Measurements from ENCODE around the gene JUN. TPM values are rescaled to one million over a fixed set of nuclear protein-coding genes. Genes with fewer than 3 reads are reported as not detected.
A peak's percentile ranks its signal among the peaks of the same experiment; 100 is the strongest.

JUN gene
- polyA plus RNA-seq, 1 of the 3 experiments (the other 2 are of a cell fraction): 66.5 TPM

DNA sequence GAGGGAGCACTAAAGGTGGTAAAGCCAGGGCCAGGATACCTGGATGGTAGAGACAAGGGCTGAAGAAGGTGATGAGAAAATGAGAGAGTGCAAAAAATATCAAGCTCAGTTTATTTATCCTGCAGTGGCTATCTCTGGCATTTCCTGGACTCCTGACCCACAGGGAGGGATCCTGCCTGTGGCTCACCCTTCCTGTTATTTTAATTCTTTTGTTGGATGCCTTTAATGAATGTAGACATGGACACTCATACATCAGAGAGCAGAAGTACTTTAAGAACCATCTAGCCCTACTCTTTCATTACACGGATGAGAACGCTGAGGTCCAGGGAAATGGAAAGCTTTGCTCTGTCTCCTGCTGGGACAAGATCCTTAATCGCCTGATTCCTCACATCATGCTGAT, 20.6 kb downstream of the JUN start (continued):
- TF ChIP-seq, protein P1, sequence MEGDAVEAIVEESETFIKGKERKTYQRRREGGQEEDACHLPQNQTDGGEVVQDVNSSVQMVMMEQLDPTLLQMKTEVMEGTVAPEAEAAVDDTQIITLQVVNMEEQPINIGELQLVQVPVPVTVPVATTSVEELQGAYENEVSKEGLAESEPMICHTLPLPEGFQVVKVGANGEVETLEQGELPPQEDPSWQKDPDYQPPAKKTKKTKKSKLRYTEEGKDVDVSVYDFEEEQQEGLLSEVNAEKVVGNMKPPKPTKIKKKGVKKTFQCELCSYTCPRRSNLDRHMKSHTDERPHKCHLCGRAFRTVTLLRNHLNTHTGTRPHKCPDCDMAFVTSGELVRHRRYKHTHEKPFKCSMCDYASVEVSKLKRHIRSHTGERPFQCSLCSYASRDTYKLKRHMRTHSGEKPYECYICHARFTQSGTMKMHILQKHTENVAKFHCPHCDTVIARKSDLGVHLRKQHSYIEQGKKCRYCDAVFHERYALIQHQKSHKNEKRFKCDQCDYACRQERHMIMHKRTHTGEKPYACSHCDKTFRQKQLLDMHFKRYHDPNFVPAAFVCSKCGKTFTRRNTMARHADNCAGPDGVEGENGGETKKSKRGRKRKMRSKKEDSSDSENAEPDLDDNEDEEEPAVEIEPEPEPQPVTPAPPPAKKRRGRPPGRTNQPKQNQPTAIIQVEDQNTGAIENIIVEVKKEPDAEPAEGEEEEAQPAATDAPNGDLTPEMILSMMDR (IDR thresholded peaks at IDR 0.05): no peak
- TF ChIP-seq NRF1 (IDR thresholded peaks at IDR 0.05; ENCODE audit: low read depth, low read length) (no peak), FOSL2 (IDR thresholded peaks at IDR 0.05; ENCODE audit: borderline replicate concordance, low read depth) (peak; percentile 60; the same call in 1 of the 2 replicates), ELF1 (IDR thresholded peaks at IDR 0.05) (no peak), RAD21 (IDR thresholded peaks at IDR 0.05; ENCODE audit: low read length) (no peak), FOXJ3 (CRISPR knock-in tag; IDR thresholded peaks at IDR 0.05) (no peak), EP300 (IDR thresholded peaks at IDR 0.05; ENCODE audit: borderline replicate concordance in 1 of 2, low read depth in 1 of 2, low read length in 1 of 2) (peak in 1 of 2 experiments; percentile 69; a peak in 1 of 4 replicates), YY1 (IDR thresholded peaks at IDR 0.05; ENCODE audit: low read depth) (no peak), RXRA (IDR thresholded peaks at IDR 0.05; ENCODE audit: borderline replicate concordance, low read depth) (peak; percentile 65; the same call in 1 of the 2 replicates), RFX5 (IDR thresholded peaks at IDR 0.05; ENCODE audit: low read length) (no peak), GABPA (IDR thresholded peaks at IDR 0.05; ENCODE audit: low read depth) (no peak), CHD2 (IDR thresholded peaks at IDR 0.05; ENCODE audit: low read length, partially characterized antibody) (no peak), EZH2phosphoT487 (IDR thresholded peaks at IDR 0.05; ENCODE audit: borderline replicate concordance, low read depth) (no peak), FOXM1 (IDR thresholded peaks at IDR 0.05; ENCODE audit: low read depth) (no peak), GATA2 (CRISPR knock-in tag; IDR thresholded peaks at IDR 0.05) (no peak), MXI1 (IDR thresholded peaks at IDR 0.05; ENCODE audit: low read depth, low read length) (no peak), SIN3A (IDR thresholded peaks at IDR 0.05; ENCODE audit: borderline replicate concordance, low read depth, low read length) (no peak)
- TF ChIP-seq, protein P2, sequence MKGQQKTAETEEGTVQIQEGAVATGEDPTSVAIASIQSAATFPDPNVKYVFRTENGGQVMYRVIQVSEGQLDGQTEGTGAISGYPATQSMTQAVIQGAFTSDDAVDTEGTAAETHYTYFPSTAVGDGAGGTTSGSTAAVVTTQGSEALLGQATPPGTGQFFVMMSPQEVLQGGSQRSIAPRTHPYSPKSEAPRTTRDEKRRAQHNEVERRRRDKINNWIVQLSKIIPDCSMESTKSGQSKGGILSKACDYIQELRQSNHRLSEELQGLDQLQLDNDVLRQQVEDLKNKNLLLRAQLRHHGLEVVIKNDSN (IDR thresholded peaks at IDR 0.05; ENCODE audit: borderline replicate concordance, low read depth): no peak
- TF ChIP-seq, protein P3, sequence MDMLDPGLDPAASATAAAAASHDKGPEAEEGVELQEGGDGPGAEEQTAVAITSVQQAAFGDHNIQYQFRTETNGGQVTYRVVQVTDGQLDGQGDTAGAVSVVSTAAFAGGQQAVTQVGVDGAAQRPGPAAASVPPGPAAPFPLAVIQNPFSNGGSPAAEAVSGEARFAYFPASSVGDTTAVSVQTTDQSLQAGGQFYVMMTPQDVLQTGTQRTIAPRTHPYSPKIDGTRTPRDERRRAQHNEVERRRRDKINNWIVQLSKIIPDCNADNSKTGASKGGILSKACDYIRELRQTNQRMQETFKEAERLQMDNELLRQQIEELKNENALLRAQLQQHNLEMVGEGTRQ (IDR thresholded peaks at IDR 0.05; ENCODE audit: borderline replicate concordance, low read depth, low read length): no peak

DNA sequence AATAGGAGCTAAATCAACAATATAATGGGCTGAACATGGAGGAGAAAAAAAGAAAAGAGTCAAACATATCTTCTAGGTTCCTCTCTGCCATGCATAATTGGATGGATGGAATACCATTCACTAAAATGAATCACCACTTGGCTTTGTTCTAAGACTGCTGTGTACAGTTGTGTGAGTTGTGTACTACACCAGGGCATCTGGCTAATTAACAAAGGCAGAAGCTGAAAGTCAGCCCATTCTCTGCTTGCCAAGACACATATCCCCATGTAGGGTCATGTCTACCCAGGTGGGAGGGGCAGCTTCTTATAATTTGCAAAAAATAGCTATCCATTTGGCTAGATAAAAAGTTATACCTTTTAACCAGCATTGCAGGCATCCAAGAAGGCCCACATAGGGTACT, 21.0 kb downstream of the JUN start:
- peaks cover 0 to 39% of the 10 kb centered on the region in 2 experiments for H3K4me1 ChIP-seq (ENCODE audit: control insufficient read depth in 1 of 2, insufficient read depth in 2 of 2, low read depth in 1 of 2, low read length in 1 of 2)
- H3K4me2 ChIP-seq: peak overlapping the region; percentile 77; the same call in 1 of the 2 replicates
- peaks cover 44% of the 10 kb centered on the region for H3F3A ChIP-seq (replicated peaks; ENCODE audit: insufficient read depth)
- no peaks in the 10 kb centered on the region for H3K36me3 ChIP-seq (replicated peaks in 1 of 2; ENCODE audit: control insufficient read depth in 1 of 2, insufficient read depth in 2 of 2, low read length in 1 of 2)
- H3K27ac ChIP-seq (ENCODE audit: low read depth in 2 of 2, low read length in 1 of 2): peak overlapping the region; percentile 68 to 99; a peak in 3 of 4 replicates
- no peaks in the 10 kb centered on the region for H3K27me3 ChIP-seq (ENCODE audit: insufficient read depth)
- no peak overlapping the region for H2AFZ ChIP-seq (ENCODE audit: low read depth)
- DNase-seq: no peak
- H3K9me3 ChIP-seq: no peaks in the 10 kb centered on the region
- ChIA-PET POLR2A (no interaction called here), CTCF (interaction anchor here (1.6 kb wide), 1 partner anchor 997 kb away, joined by 5 read pairs; no protein-coding TSS in a partner anchor)
- H3K4me3 ChIP-seq (ENCODE audit: low read depth in 2 of 2, low read length in 1 of 2): 0 out of 4 replicates have a peak overlapping the region, but pooled peaks of 1 of the 2 experiments have one; percentile 35
- peak overlapping the region; percentile 86; the same call in 1 of the 2 replicates for H3K9ac ChIP-seq
- no peaks in the 10 kb centered on the region for H4K20me1 ChIP-seq (ENCODE audit: insufficient read depth)
- no peaks in the 10 kb centered on the region for H3K9me2 ChIP-seq
- TF ChIP-seq, protein P1 (IDR thresholded peaks at IDR 0.05): 0 out of 2 replicates have a peak, but pooled peaks have one; percentile 0
- TF ChIP-seq MXI1 (IDR thresholded peaks at IDR 0.05; ENCODE audit: low read depth, low read length): no peak
- TF ChIP-seq, protein P4, sequence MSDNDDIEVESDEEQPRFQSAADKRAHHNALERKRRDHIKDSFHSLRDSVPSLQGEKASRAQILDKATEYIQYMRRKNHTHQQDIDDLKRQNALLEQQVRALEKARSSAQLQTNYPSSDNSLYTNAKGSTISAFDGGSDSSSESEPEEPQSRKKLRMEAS (IDR thresholded peaks at IDR 0.05; ENCODE audit: low read depth): peak; percentile 41; the same call in 1 of the 2 replicates
- peak; percentile 69; the same call in 1 of the 2 replicates for TF ChIP-seq FOSL2 (IDR thresholded peaks at IDR 0.05; ENCODE audit: borderline replicate concordance, low read depth)
- no peak for TF ChIP-seq RAD21 (IDR thresholded peaks at IDR 0.05; ENCODE audit: low read length)
- peak; percentile 61; the same call in 1 of the 2 replicates for TF ChIP-seq JUND (IDR thresholded peaks at IDR 0.05)
- TF ChIP-seq NFIC (IDR thresholded peaks at IDR 0.05; ENCODE audit: borderline replicate concordance): peak; percentile 65
- TF ChIP-seq, protein P5, sequence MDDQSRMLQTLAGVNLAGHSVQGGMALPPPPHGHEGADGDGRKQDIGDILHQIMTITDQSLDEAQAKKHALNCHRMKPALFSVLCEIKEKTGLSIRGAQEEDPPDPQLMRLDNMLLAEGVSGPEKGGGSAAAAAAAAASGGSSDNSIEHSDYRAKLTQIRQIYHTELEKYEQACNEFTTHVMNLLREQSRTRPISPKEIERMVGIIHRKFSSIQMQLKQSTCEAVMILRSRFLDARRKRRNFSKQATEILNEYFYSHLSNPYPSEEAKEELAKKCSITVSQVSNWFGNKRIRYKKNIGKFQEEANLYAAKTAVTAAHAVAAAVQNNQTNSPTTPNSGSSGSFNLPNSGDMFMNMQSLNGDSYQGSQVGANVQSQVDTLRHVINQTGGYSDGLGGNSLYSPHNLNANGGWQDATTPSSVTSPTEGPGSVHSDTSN (IDR thresholded peaks at IDR 0.05): peak; percentile 65
- H3K79me2 ChIP-seq (ENCODE audit: insufficient read depth): no peaks in the 10 kb centered on the region

Measured in SK-N-SH (cell line).